Embryonic facial prominence (tissue), 1 donor: Measurements from ENCODE around the gene PARP16.
"Not testable (repeated sequence)": the region's sequence is repeated elsewhere in the genome, so short reads cannot be mapped to it uniquely, and the experiment has no call there.

Experiments used
- DNase-seq: peaks from one replicate; pipeline ENCODE4 v3.0.0-alpha.2; 2016; ENCODE audit errors: extremely low spot score

The PARP16 gene

DNA sequence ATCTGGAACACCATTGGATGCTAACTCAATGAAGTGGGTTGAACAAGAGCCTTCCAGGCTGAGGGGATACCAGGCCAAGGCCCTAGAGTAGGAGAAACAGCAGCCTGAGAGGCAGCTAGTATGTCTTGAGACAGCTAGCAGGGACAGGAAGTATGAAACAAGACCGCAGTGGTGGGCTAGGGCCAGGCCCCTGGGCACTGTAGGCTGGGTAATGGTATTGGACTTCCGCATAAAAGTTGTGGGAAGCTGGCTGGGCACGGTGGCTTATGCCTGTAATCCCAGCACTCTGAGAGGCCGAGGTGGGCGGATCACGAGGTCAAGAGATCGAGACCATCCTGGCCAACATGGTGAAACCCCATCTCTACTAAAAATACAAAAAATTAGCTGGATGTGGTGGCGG, 50.2 kb downstream of the PARP16 start:
- DNase-seq: not testable (repeated sequence)

DNA sequence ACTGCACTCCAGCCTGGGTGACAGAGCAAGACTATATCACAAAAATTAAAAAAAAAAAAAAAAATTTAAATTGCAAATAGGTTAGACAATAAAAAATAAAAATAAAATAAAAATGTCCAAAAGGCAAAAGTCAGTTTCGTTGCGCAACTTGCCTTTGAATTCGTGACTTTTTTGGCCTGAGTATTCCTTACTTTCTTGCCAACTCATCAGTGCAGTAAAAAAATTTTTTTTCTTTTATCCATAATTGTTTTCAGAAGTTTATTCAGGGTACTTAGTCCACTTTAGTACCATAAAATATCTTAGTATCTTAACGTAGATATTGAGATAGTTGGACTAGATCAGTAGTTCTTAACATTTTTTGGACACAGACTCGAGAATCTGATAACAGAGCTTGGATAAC, 53.0 kb downstream of the PARP16 start:
- DNase-seq: no peak

DNA sequence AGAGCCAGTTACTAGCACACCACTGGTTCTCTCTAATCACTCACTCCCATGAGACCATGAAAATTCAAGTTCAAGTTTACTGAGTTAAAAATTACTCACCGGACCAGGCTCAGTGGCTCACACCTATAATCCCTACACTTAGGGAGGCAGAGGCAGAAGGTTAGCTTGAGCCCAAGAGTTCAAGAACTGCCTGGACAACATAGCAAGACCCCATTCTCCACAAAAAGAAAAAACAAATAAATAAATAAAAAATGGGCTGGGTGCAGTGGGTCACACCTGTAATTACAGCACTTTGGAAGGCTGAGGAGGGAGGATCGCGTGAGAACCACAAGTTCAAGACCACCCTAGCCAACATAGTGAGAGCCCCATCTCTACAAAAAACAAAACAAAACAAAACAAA, 54.2 kb downstream of the PARP16 start:
- DNase-seq: no peak

DNA sequence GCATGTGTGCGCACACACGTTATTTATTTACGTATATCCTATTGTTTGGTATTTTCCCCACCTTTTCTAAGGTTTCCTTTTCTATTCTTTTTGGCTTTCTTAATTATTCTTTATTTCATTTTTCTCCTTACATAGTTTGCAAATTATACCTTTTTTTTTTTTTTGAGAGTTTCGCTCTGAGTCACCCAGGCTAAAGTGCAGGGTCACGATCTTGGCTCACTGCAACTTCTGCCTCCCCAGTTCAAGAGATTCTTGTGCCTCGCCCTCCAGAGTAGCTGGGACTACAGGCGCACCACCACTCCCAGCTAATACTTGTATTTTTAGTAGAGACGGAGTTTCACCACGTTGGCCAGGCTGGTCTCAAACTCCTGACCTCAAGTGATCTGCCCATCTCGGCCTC, 55.4 kb downstream of the PARP16 start:
- DNase-seq: no peak

DNA sequence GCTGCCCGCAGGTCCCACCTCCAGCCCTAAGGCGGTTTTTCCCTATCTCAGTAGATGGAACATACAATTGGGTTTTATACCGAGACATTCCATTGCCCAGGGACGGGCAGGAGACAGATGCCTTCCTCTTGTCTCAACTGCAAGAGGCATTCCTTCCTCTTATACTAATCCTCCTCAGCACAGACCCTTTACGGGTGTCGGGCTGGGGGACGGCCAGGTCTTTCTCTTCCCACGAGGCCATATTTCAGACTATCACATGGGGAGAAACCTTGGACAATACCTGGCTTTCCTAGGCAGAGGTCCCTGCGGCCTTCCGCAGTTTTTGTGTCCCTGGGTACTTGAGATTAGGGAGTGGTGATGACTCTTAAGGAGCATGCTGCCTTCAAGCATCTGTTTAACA, 59.8 kb downstream of the PARP16 start:
- DNase-seq: not testable (repeated sequence)

DNA sequence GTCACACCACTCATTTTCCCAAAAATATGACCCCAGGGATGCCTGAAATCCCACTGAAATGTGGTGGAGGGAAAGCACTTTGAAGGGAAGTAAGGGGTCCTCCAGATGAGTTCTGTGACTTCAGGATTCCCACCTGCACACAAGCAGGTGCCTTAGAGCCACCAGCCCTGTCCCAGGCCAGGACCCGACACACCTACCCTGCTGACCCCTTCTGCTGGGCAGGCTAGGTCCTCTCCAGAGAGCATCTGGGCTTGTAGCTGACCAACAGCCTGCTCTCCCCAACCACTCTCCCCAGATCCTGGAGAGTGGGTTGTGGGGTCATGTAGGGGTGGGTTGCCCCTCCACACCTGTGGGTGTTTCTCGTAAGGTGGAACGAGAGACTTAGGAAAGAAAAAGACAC, 60.5 kb downstream of the PARP16 start:
- DNase-seq: no peak

DNA sequence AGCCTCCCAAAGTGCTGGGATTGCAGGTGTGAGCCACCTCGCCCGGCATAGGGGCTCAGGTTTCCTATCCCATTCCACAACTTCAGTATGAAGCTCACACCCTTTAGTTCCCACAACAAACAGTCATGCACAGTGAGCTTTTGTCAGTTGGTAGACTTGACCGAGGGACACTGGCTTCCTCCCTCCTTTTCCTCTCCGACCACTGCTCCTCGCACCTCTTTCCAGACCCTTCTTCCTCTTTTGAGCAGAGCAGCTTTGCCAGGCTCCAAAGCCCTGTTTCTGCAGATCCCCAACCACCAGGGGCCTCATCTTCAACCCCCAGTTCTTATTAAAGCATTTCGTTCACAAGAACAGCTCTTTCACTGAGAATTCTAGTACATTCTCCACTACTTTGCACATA, 62.7 kb downstream of the PARP16 start:
- no peak for DNase-seq

DNA sequence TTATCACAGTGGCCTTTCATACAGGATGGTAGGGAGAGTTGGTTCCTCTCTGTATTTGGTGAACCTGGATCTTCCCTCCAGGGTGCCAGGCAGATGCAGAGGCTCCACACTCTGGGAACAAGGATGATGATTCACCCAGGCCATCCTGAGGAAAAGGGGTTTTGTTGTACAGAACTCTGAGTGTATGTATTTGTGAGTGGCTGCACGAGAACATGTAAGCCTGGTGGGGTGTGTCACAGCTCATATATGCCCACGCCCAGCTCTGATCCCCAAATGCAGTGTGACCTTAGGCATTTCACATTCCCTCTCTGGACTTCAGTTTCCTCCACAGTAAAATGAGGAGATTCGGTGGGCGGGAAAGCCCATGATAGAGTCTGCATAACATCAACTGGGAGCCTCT, 63.8 kb downstream of the PARP16 start:
- DNase-seq: no peak

DNA sequence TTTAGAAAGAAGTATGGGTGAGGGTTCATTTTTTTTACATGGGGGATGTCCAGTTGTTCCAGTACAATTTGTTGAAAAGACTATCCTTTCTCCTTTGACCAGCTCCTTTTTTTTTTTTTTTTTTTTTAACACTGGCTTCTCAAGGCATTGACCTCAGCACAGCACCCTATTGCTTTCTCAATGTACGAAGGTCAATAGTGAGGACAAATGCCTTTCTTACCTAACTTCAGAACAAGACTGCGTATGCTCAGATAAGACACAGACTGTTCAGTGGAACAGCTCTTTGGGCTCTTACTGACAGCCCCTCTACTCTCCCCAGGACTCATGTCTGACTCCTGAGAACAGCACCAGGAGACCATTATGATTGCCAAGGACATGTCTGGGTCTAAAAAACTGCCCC, 65.0 kb downstream of the PARP16 start:
- DNase-seq: no peak

DNA sequence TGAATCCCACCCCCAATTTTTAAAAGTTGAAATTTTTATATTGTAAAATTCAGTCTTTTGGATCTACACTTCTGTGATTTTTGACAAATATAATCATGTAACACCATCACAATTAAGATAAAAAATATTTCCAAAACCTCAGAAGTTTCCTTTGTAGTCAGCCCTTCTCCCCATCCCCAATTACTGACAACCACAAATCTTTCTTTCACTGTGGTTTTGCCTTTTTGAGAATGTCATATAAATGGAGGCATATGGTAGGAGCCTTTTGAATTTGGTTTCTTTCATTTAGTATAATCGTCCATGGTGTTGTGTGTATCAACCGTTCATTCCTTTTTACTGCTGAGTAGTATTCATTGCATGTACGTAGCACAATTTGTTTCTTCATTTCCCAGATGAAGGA, 67.5 kb downstream of the PARP16 start:
- no peak for DNase-seq

DNA sequence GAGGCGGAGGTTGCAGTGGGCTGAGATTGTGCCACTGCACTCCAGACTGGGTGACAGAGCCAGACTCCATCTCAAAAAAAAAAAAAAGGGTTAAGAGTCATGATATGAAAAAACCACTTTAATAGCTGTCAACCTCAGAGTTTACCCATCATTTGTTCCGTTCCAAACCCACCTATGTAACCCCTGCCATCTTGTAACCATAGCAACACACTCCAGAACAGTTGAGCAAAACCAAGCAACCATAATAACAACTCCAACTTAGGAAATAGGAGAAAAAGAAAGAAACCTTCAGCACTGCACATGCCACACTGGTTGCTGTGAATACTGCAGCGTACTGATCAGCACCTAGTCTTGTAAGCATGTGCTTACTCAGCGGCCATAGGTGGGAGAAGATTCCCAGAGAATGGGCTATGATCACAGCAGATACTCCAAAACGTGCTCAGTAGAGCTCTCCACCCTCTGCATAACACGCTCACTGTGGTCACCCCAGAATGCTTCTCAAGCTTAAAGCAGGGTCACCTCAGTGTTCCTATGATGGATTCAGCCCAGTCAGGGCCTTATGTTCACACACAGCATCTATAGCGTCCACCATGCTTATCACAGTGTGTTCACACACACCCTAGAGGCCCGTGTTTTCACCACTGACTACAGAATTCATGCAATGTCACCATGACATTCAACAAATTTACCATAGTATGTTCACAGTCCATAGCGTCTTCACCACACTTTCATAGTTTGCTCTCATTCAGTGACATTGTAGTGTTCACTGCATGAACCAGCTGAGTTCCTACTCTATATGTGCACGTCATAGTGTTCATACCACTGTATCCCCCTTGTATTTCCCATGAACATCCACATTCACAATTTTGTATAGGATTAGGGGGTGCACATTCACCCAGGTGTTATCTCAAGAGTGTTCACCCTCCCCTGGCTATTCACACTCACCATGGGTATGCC, 68.9 kb downstream of the PARP16 start:
- no peak for DNase-seq

DNA sequence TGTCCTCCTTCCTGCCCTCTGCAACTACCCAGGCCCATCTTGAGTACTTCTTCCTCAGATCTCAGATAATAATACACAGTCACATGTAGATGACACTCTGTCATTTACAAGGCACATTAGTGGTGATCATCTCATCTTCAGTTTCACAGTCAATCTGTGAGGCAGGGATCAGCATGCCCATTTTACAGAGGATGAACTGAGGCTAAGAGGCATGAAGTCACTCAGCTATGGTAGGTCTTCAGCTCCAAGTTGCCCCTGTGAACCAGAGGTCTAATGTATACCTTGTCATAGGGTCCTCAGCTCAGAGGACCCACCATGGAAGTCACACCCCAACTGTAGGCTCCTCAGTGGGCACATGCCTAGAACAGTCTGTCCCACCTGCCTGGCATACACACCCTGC, 71.2 kb downstream of the PARP16 start:
- DNase-seq: no peak

DNA sequence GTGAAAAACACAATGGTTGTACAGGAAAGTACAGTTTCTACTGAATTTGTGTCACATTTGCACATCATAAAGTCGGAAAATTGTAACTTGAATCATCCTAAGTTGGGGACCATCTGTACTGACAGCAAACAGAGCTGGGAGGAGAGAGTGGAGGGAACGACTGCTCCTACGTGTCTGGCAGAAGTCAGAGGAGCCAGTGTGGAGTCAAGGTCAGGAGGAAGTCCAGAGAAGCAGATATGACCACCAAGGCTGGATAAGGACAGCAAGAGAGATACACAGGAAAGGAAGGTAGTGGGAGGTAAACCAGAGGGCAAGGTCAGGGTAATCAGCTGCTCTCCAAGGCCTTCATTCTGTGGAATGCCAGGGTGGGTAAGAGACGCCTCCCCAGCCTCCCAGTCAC, 72.7 kb downstream of the PARP16 start:
- no peak for DNase-seq

DNA sequence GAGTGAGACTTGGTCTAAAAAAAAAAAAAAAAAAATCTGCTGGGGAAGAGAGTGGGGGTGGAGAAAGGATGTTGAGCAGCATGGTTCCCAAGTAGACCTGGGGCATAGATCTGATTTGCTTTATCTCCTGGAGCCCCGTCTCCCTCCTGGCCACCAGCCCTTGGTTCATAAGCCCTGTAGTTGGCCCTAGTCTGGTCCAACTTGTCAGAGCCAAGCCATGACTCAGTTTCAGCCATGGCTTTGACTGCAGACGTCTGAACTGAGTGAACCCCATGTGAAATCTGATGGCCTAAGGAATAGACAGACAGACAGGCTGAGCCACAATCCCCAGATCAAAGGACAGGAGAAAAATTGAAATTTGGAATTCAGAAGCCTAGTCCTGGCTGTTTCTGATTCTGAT, 73.4 kb downstream of the PARP16 start:
- no peak for DNase-seq

DNA sequence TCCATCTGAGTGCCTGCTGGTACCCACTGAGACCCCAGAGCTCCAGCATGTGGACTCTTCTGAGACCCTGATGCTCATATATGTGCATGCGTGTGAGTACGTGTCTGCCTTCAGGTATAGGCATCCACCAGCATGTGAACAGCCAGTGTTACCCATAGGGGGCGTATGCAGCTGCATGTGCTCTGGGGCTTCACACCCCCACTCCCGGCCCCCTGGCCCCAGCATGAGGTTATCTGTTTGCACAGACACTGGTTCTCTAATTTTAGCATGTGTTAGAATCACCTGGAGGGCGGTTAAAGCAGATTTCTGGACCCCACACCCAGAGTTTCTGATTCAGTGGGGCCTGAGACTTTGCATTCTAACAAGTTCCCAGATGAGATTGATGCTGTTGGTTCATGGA, 74.6 kb downstream of the PARP16 start:
- DNase-seq: no peak

DNA sequence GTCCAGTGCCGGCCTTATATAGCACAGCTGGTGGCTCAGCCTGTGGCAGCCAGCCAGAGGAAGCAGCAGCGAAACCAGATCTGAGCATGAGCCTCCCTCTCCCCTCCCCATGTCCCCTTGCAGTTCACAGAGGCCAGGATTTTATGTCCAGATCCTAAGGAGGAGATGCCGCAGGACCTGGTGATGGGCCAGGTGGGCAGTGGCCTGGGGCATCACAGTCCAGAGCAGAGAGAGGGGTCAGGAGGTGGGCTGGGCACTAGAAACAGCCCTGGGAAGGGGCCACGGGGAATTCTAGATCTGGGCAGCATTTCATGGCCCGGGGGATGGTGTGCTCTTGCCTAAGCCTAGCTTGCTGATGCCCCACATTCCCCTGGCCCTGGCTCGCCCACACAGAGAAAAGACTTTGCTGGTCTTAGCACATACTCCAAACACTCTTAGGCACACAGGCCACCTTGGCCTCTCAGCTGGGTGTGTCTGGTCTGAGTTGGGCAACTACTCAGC, 75.2 kb downstream of the PARP16 start:
- DNase-seq: no peak

DNA sequence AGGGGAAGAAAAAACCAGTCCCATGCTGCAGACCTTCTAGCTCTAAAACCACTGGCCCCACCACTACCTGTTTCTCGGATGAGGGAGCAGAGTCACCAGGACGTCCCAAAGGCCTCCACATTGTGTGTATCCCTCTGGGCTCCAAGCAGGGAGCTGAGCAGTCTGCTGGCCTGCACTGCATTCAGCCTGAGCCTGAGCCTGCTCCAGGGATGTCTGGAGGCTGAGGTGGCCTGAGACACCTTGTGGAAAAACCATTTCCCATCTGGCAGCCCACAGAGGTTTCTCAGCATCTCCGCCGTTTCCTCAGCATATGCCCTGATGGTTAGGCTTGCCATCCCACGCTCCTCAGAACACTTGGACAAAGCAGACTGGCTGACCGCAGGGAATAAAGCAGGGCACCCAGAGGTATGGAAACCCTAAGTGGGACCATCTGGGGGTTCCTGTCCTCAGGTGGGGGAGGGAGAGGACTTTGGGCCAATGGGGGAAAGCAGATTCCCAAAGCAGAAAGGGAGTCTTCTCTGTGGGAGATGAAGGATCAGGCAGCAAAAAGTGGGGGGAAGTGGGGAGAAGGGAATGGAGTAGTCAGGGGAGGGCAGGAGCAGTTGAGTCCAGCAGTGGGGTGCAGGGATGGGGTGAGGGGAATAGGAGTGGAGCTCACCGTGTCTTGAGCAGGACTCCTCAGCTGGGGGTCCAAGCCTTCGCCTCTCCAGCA, 75.8 kb downstream of the PARP16 start, which contains the start of gene CILP:
Gene CILP (minus strand): TSS at position 704 of the 712 bp plus-strand sequence. CDS start 1,718 bp downstream, outside the sequence.
- DNase-seq: no peak

DNA sequence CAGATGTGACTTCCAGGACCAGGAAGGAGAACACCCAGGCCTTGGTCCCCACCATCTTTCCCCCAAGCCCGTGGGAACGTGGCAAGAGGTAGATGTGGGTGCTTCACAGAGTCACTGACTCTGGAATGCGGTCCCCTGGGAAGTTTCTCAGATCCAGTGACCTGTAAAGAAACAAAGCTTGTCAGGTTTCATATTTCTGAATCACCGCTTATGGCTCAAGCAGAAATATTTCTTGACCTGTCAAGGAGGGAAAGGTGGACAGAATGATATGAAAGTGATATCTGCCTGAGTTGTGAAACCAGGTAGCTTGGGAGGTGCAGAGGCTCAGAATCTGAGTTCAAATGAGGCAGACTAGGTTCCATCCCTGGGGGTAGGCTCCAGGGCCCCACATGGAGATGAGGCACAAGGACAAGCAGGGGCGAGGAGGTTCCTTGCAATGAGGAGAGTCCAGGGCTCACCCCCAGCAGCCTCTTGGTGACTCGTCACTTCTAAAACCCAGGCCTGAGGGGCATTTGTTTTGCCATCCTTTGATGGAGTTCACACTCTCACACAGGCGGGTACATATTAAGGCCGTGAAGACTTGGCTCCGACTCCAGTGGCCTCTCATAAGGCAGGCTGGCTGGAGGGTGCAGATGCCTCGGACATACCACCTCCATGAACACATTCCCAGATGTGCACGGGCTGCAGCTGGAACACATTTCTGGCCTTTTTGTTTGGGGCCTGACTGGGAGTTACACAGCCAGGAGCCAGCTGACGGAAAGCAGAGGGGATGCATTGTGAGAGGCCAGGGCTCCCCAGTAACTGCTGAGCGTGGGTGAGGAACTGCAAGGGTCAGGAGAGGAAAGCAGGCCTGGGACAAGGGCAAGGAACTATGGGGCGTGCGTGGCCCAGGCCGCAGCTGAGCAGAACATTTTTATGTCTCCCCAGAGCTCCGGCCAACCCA, 76.7 kb downstream of the PARP16 start:
- no peak for DNase-seq

DNA sequence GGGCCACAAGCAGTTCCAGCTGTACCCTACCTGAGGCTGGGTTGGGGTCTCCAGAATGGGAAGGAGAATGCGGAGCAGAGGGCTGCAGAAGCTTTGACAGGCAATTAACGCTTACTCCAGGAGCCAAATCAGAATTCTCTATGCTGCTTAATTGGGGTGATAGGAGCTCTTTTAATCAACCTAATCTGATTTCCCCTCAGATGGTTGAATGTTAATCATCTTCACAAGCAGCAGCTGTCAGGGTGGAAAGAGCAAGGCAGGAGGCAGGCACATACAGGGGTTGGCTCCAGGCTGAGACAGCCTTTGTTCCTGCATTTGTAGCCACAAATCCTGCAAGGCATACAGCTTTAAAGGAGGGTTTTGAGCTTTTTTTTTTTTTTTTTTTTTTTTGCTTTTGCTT, 78.0 kb downstream of the PARP16 start:
- no peak for DNase-seq
